Measurements from ENCODE around the gene MED13L. TPM values are rescaled to one million over a fixed set of nuclear protein-coding genes. Genes with fewer than 3 reads are reported as not detected.

The MED13L gene
- total and polyA plus RNA-seq, 2 of the 8 experiments (the other 6 are each of a cell fraction or from before 2014, with no cell fraction given), result 15.9 to 51.7 TPM

DNA sequence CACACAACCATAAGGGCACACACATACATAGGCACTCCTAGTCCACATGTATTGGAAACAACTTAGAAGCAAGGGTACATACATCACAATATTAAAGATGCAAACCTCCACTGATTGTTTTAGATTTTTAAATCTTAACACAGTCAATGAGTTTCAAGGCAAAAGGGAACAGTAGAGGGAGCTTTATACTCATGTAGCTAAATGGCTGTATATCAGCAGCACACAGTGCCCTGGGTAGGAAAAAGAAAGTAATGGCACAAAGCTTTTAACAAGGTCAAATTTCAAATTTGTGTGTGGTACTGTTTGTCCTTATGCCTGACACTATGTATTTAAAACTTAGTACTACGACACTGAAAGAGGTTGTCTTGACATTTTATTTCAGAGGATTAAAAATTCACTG, 262.0 kb downstream of the MED13L start:
- Histone ChIP-seq H2BK15ac (ENCODE audit: low read length) (no peak overlapping the region), H4K91ac (replicated peaks; ENCODE audit: insufficient read length, low read length) (no peak overlapping the region), H3K27me3 (replicated peaks in 1 of 4; ENCODE audit: control insufficient read depth in 3 of 4, extremely low read depth in 1 of 4, insufficient read depth in 3 of 4, low read length in 3 of 4) (no peaks in the 10 kb centered on the region), H3K27ac (ENCODE audit: low read depth, low read length) (no peak overlapping the region), H3K4ac (replicated peaks; ENCODE audit: insufficient read length, low read depth, low read length) (no peak overlapping the region), H2BK5ac (ENCODE audit: low read depth, low read length) (no peak overlapping the region), H3K56ac (replicated peaks; ENCODE audit: insufficient read length, low read depth, low read length) (no peak overlapping the region), H2AFZ (ENCODE audit: low read length) (no peak overlapping the region), H3K4me2 (ENCODE audit: insufficient read depth in 1 of 2, low read depth in 2 of 2, low read length in 2 of 2) (no peak overlapping the region), H3K4me3 (ENCODE audit: extremely low read depth in 1 of 4, insufficient read depth in 2 of 4, low read depth in 3 of 4, low read length in 4 of 4) (no peak overlapping the region), H3K23me2 (ENCODE audit: low read depth, low read length) (no peaks in the 10 kb centered on the region), H4K5ac (ENCODE audit: insufficient read length, low read depth, low read length) (no peak overlapping the region), H3K79me2 (ENCODE audit: control insufficient read depth in 1 of 2, insufficient read depth in 2 of 2, low read length in 2 of 2) (no peaks in the 10 kb centered on the region), H3K23ac (ENCODE audit: insufficient read length) (no peak overlapping the region), H3K14ac (ENCODE audit: insufficient read length) (no peak overlapping the region), H3K79me1 (ENCODE audit: low read depth, low read length) (no peaks in the 10 kb centered on the region), H3K36me3 (ENCODE audit: control insufficient read depth in 2 of 4, insufficient read depth in 4 of 4, low read length in 3 of 4) (peaks cover 0 to 23% (median 4%) of the 10 kb centered on the region in 4 experiments; a peak in 2 of 8 replicates), H4K8ac (ENCODE audit: extremely low read depth, insufficient read depth, low read length) (no peak overlapping the region), H3K18ac (ENCODE audit: extremely low read depth, low read length) (no peak overlapping the region), H2AK5ac (ENCODE audit: low read depth, low read length) (no peak overlapping the region), H3K4me1 (replicated peaks in 1 of 4; ENCODE audit: control insufficient read depth in 3 of 4, insufficient read depth in 4 of 4, low read length in 3 of 4) (no peaks in the 10 kb centered on the region; a peak in 1 of 7 replicates), H2BK12ac (ENCODE audit: low read depth, low read length) (no peak overlapping the region), H4K20me1 (replicated peaks in 1 of 2; ENCODE audit: control insufficient read depth in 1 of 2, insufficient read depth in 2 of 2, low read length in 2 of 2) (no peaks in the 10 kb centered on the region), H3K9me3 (ENCODE audit: insufficient read depth in 2 of 2, low read depth in 1 of 2, low read length in 1 of 2) (no peaks in the 10 kb centered on the region), H2BK120ac (replicated peaks; ENCODE audit: low read depth, low read length) (no peak overlapping the region), H3K9ac (replicated peaks in 1 of 4; ENCODE audit: extremely low read depth in 1 of 4, low read depth in 3 of 4, low read length in 3 of 4) (no peak overlapping the region), H2BK20ac (ENCODE audit: low read length) (no peak overlapping the region)
- FAIRE-seq (no peak), DNase-seq (ENCODE audit: low read depth in 1 of 2, low spot score in 2 of 2) (no peak)
- POLR2A ChIA-PET (ENCODE audit: partially characterized antibody), result no interaction called here
- CTCF ChIA-PET (ENCODE audit: partially characterized antibody), result interaction anchor here (0.7 to 1.6 kb wide), 14 partner anchors 16 to 672 kb away, joined by 3 to 6 read pairs (median 4); no protein-coding TSS in a partner anchor
- WGBS, 2 experiments (ENCODE audit: extremely low coverage in 1 of 2, insufficient coverage in 1 of 2, insufficient read length in 1 of 2, insufficient replicate concordance in 2 of 2, low coverage in 1 of 2, low lambda C conversion rate in 2 of 2, missing lambda C conversion rate in 1 of 2), result 64% methylated on average over 1 of the region's 1 CpG; no CpG with 5 or more reads in 1 of the 2 experiments
